Putamen (tissue), 1 donor: ENCODE measurements around the gene ATAT1.

Source experiments
- DNase-seq: peaks from one replicate; pipeline ENCODE4 v3.0.0-alpha.2; 2016; ENCODE audit warnings: low spot score

Gene ATAT1

DNA sequence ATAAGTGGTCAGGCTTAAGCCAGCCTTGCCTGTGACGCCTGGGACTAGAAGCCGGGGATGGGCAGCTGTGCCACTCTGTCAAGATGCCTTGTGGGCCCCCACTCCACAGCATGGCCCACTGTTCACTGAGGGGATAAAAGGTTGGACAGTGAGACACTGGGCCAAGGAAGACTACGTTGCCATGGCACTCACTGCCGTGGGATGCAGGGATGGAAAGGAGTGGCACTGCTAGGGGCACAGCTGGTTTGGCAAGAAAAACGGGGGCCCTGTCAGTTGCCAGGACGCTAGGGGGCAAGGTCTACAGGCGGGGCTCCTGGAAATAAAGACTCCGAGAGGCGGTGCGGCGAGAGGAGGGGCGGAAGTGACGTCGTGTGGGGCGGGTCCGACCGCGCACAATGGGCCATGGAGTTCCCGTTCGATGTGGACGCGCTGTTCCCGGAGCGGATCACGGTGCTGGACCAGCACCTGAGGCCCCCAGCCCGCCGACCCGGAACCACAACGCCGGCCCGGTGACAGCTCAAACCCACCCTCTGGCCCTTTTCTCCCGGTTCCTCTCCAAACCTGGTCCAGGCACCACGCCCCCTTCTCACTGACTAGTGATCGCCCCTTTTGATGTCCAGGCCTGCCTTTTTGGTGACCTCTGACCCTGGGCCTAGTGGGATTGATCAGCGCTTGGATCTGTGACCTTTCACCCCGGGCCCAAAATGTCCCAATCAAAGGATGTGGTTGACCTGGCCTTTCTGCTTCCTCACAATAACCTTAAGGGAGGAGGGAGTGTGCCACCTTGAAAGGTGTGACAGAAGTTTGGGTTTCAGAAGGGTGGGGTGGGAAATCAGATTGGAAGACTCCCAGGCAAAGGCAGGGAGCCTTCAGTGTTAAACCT lies at the start of gene ATAT1:
Gene ATAT1, plus strand, starts transcription at position 391 of the 883 bp plus-strand sequence.
- DNase-seq = peak; percentile 86

DNA sequence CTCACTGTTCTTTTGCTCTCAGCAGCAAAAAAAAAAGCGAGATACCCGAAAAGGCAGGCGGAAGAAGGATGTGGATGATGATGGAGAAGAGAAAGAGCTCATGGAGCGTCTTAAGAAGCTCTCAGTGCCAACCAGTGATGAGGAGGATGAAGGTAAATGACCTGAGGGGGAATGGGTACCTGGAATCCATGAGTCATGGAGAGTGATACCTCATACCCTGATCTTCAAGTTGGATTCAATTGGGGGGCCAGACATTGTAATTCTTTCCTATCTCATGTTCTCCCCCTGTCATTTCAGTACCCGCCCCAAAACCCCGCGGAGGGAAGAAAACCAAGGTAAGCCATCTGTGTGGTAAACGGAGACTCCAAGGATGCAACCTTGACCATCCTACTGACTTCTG lies 48.6 kb upstream of the ATAT1 start:
- no peak for DNase-seq

DNA sequence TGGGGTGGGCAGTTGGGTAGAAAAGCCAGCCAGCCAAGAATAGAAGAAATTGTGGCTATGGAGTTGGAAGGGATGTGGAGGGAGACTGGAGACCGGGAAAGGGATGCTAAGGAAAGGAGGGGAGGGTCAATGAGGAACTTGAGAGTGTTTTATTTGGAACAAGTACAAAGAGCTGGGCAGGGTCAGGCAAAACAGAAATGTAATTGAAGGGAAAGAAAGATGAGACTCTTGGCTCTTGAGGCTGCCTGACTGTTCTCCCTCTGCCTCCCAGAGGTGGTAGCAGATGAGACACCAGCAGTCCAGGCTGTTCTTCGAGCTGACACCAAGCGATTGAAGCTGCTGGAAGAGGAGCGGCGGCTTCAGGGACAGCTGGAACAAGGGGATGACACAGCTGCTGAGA lies 42.8 kb upstream of the ATAT1 start:
- no peak for DNase-seq

DNA sequence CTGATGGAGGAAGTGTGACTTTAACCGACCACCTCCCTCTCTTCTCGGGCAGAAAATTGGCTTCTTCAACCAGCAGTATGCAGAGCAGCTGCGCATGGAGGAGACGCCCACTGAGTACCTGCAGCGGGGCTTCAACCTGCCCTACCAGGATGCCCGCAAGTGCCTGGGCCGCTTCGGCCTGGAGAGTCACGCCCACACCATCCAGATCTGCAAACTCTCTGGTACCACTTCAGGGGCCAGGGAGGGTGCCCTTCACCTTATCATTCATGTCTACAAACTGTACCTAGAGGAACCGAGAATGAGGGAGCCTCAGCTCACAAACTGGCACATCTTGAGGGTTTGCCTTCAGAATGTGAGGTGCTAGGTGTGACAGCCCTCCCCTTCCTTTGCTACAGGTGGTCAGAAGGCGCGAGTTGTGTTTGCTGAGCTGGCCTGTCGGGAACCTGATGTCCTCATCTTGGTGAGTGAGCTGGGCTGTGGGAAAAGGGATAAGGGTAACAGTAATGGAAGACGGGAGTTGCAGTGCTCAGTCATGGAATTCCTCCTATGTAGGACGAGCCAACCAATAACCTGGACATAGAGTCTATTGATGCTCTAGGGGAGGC lies 36.8 kb upstream of the ATAT1 start:
- no peak for DNase-seq

DNA sequence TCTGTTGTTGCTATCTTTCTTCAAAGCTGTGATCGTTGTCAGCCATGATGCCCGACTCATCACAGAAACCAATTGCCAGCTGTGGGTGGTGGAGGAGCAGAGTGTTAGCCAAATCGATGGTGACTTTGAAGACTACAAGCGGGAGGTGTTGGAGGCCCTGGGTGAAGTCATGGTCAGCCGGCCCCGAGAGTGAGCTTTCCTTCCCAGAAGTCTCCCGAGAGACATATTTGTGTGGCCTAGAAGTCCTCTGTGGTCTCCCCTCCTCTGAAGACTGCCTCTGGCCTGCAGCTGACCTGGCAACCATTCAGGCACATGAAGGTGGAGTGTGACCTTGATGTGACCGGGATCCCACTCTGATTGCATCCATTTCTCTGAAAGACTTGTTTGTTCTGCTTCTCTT lies 36.2 kb upstream of the ATAT1 start:
- no peak for DNase-seq

DNA sequence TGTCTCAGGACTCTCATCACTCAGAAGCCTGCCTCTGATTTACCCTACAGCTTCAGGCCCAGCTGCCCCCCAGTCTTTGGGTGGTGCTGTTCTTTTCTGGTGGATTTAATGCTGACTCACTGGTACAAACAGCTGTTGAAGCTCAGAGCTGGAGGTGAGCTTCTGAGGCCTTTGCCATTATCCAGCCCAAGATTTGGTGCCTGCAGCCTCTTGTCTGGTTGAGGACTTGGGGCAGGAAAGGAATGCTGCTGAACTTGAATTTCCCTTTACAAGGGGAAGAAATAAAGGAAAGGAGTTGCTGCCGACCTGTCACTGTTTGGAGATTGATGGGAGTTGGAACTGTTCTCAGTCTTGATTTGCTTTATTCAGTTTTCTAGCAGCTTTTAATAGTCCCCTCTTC lies 35.7 kb upstream of the ATAT1 start:
- DNase-seq = no peak

DNA sequence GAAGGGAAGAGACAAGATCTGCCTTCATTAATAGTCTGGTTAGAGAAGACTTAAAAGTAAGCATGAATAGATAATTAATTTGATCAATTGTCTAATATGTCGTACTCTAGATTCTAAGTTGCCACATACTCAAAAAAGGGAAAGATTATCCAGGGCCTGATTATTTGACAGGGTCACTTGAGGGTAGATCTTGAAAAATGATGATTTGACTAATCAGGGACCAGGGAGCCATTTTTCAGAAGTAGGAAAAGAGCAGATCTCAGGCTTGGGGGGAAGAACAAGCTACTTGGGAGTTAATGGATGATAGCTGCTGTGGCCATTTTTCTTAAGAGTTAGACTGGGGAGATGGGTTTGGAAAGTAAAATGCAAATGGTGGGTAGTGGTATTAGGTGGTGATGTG lies 34.4 kb upstream of the ATAT1 start:
- DNase-seq = no peak

DNA sequence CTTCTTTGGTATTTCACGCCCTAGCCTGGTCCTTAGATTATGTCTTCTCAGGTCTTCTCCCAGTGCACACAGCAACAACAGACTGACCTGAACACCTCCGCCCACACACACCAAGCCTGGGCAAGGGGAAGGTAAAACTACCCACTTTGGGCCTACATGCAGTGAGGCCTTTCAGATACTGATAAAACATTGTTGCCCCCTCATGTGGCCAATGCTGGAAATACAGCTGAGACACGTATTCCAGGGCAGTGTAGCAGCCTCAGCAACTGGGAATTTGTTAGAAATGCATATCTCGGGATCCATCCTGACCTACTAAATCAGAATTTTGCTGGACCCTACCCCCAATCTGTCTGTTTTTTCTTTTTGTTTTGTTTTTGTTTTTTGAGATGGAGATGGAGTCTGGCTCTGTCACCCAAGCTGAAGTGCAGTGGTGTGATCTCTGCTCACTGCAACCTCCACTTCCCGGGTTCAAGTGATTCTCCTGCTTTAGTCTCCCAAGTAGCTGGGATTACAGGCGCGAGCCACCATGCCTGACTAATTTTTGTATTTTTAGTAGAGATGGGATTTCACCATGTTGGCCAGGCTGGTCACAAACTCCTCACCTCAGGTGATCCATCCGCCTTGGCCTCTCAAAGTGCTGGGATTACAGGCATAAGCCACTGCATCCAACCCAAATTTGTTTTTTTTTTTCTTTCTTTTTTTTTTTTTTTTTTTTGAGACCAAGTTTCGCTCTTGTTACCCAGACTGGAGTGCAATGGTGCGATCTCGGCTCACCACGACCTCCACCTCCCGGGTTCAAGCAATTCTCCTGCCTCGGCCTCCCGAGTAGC lies 29.1 kb upstream of the ATAT1 start:
- peak; percentile 69 for DNase-seq

DNA sequence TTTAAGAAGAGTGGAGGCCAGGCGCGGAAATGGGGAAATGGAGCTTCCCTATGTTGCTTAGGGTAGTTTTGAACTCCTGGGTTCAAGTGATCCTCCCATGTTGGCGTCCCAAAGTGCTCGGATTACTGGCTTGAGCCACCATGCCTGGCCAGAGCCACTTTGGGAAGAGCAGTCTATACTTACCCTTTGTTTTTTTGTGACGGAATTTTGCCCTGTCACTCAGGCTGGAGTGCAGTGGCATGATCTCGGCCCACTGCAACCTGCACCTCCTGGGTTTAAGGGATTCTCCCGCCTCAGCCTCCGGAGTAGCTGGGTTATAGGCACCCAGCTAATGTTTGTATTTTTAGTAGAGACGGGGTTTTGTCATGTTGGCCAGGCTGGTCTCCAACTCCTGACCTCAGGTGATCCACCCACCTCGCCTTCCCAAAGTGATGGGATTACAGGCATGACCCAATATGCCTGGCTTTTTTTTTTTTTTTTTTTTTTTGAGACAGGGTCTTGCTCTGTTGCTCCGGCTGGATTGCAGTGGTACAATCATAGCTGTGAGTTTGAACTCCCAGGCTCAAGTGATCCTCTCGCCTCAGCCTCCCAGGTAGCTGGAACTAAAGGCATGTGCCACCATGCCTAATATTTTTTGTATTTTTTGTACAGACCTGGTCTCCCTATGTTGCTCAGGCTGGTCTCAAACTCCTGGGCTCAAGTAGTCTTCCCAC lies 27.6 kb upstream of the ATAT1 start:
- DNase-seq = no peak

DNA sequence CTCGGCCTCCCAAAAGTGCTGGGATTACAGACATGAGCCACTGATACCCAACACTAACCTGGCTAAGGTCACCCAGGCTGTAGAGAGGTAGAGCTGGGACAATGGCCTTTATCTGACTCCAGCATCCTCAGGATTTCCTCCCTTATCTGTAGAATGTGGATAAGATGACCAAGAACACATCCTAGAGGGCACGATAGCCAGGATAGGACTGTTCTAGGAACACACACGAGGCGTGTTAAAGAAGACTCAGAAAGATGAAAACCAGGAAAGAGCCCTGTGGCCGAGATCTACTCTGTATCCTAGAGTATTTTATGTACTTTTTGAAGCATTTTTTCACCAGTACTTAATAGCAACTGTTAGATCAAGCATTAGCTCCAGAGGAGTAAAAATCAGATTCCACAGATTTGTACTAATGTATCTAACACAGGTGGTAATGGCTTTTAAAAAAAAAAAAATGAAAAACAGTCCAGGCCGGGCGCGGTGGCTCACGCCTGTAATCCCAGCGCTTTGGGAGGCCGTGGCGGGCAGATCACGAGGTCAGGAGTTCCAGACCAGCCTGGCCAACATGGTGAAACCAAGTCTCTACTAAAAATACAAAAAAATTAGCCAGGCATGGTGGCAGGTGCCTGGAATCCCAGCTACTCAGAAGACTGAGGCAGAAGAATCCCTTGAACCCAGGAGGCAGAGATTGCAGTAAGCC lies 26.9 kb upstream of the ATAT1 start:
- DNase-seq = no peak

DNA sequence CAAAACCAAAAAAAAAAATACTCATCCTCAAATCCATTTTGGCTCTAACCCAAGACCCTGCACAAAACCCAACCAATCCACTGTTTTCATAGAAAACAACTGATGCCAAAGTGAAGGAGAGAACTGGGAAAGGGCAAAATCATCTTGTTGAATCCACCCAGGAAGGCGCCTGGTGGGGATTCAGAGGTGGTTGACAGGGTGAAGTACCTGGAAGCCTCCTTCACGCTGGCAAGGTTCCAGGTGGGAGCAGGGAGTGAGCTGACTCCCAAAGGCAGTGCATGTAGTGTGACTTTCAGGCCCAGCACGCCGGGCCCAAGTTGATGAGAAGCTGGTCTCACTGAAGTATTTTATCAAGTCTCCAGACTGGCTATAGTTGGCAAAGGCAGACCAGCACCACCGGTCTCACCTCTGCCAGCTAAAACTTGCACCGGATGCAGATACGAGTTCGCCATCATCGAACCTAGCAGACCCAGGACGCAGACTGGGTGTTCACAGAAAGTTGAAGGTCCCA lies 26.2 kb upstream of the ATAT1 start:
- DNase-seq = no peak

DNA sequence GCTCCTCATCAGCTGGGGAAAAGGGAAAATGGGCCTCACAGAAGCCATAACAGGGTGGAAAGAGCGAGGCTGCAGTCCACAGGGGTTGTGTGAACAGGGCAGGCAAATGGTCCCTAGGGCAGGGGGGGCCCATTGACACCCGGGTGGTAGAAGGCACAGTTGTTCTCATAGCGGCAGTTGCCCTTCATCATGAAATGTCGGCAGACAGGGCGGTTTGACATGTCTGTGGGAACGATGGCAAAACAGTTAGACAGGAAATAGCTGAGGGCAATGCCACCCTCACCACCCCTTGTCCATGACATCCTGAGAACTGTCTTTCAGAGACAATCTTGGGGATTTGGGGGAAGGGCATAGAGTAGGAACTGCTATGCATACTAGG lies 25.2 kb upstream of the ATAT1 start:
- DNase-seq = no peak

DNA sequence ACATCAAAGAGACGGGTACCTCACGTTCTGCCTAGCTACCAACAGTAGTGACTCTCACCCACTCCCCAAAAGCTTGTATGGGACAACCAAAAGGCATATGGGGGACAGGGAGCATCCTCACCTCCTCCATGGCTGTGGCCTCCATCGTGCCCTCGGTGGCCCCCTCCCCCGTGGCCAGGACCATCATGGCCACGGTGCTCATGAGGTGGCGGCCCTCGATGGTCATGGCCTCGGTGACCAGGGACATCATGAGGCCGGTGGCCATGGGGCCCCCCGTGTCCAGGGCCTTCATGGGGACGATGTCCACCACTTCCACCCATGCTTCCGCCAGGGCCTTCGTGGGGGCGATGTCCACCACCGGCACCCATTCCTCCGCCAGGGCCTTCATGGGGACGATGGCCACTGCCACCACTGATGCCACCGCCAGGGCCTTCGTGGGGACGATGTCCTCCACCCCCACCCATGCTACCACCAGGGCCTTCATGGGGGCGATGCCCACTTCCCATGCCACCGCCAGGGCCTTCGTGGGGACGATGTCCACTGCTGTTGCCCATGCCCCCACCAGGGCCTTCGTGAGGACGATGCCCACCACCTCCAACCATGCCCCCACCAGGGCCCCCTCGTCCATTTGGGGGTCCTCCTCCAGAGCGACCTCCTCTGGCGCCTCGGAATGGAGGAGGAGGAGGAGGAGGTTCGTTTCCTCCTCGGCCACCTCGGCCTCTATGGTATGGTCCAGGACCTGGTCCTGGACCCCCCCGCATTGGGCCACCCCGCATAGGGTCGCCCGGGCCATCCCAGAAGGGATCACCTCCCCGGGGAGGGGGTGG lies 24.6 kb upstream of the ATAT1 start:
- no peak for DNase-seq

DNA sequence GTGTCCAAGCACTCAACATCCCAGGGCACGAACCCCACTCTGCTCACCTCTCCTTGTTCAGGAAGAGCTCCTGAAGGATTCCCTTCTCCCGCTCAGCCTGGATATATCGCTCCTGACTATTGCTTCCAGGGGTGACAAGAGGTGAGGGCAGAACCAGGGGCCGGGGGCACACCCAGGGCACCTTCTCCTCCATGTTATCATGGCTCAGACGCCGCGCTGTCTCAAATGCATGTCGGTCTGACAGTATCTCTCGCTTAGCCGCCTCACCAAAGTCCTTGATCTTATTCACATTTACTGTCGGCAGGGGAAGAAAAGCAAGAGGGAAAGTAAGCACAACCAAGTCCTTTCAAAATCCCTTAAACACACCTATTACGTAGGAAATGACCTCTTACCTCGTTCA lies 22.7 kb upstream of the ATAT1 start:
- DNase-seq = no peak

DNA sequence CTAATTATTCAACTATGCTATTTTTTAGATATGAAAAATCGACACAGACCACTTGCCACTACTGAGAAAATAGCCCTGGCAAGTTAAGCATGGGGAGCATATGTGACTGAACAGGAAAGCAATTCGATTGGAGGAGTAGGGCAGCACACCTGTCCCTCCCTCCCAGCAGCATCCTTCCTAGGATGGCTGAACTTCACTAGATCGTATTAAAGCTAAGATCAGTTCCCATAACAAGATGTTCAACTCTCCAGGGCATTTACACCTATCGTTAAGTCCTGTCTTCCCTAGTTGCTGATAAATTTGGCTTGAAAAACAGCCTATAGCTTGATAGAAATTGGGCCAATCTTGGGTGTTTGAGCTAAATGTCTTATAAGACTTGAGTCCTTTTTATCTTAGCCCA lies 16.6 kb upstream of the ATAT1 start:
- DNase-seq = no peak

DNA sequence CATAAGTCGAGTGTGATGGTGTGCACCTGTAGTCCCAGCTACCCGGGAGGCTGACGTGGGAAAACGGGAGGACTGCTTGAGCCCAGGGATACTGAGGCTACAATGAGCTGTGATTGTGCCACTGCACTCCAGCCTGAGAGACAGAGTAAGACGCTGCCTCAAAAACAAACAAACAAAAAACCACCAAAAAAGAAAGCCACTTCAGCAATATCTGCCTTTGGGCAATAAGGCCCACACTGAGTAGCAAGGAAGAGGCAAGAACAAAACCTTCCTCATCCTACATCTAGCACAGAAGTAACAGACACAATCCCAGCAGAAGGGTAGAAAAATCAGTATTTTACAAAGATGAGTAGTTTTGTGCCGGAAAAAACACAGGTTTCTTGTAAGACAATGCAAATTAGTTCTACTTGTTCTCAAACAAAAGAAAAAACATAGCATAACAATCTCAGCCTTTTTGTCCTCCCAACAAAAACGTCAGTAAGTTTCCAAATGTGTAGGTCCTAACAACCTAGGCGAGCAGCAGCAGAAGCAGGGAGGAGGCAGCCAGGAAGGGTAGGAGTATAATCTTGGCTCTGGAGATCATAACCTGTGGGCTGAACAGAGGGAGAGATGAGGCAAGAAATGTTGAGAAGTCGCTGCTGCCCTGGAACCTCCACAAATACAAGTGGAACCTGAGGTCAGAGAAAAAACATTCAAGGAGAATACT lies 15.4 kb upstream of the ATAT1 start:
- DNase-seq = peak; percentile 54

DNA sequence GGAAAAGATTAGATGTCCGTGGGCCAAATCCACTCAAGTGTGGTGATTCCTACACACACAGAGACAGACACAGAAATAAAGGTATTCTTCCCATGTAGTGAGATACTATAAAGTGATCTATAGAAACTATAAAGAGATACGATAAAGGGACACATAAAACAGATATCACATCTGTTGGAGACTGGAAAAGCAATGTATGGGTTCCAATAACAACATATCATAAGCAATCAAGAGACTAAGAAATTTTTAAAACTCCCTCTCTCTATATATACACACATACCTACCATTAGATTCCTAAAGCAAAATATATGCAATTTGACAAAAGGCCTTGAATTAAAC lies 14.8 kb upstream of the ATAT1 start:
- no peak for DNase-seq

DNA sequence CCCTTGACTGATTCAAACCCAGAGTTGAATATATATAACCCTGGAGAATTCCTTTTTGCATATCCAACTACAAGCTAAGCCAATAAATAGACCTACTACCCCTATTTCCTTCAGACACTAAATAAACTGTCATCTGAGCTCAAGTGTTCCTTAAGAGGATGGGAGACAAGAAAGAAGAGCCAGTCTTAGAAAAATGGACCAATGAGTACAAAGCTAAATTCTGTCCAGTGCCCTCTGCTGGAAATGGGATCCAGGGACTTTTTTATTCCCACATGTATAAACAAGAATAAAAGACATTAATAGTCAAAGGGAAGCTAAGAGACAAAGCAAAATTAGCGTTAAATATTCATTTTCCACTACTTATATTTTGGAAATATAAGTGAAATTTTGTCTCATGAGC lies 14.5 kb upstream of the ATAT1 start:
- DNase-seq = no peak

DNA sequence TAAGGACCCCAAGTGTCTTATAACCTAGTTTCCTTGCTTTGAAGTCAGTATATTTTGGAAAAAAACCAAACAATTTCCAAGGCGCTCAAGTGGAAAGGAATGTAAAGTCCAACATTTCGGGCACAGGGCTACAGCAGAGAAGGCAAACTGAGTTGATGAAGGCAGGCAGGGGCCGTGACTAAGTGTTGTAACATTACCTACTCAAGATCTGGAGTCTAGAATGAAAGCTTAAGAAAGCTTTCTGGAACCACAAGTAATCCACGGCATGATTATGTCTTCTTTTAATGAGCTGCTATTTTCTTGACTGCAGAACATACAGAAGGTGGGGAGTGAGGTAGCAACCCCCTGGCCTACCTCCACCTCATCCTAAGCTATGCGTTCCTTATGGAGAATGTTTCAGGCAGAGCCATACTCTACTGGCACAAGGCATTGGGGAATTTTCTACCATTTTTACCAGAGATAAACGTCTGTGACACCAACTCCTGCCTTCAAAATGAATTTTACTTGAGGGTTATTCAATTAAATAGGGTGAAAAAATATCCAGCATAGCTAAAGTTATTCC lies 13.9 kb upstream of the ATAT1 start:
- DNase-seq = no peak
